Measurements from ENCODE around the gene SULT1C4.
A peak's percentile ranks its signal among the peaks of the same experiment; 100 is the strongest.
"Not testable (repeated sequence)": the region's sequence is repeated elsewhere in the genome, so short reads cannot be mapped to it uniquely, and the experiment has no call there.

Gene SULT1C4

GRCh38 chr2:108413711-108414095 lies 35.9 kb downstream of the SULT1C4 start:
- DNase-seq (ENCODE audit: low read depth, low spot score): no peak

DNA sequence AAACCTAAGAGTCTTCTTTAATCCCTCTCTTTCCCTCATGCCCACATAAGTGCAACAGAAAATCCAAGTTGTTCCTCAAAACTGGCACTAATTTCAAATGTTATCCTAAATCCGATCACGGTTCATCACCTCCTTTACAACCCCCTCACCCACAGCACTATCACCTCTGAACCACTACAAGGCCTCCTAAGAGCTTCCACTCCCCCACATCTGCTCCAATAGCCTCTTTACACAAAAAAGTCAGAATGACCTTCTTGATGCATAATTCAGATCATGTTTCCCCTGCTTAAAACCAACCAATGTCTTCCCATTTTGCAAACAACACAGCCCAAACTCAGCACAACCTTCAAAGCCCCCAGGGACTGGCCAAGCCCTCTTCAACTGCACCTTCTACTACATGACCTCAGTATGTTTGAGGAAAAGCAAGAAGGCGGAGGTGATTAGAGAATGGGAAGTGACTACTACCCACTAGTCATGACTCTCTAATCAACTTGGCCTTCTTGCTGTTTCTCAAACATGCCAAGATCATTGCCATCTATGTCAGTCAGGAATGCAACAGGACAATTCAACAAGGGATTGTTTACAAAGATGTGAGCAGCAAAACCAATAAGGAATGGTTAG lies 36.6 kb downstream of the SULT1C4 start:
- DNase-seq (ENCODE audit: low read depth, low spot score): no peak

DNA sequence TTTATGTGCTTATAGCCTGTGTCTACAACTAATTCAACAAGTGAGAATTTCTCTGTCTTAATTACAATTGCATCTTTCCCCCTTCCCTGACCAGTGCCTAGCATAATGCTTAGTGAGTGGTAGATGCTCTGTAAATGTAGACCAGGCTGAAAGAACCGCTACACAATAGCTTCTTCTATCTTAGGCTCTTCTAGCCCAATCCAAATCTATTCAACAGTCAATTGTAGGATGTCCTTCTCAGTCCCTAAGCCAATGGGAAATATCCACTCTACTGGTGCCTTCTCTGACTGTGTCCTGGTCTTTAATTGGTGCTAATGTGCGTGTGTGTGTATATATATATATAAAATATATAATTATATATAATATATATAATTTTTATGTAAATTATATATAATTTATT lies 37.2 kb downstream of the SULT1C4 start:
- no peak for DNase-seq (ENCODE audit: low read depth, low spot score)

DNA sequence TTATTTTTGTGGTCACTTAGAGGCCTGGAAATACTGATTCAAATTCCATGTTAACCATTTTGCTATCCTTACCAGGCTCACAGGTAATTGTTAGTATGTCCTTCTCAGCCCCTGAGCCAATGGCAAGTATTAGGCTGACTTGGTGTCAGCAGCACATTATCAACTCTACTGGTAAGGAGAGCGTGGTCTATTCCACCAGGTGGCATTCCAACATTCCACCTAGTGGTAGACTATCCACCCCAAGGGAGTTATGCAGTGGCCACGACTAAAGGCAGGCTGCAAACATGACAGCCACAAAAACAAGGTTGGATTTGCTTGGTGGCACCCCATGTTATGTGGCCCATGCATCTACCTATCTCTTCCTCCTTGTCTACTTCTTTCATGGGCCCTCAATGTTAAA lies 39.5 kb downstream of the SULT1C4 start:
- no peak for DNase-seq (ENCODE audit: low read depth, low spot score)

DNA sequence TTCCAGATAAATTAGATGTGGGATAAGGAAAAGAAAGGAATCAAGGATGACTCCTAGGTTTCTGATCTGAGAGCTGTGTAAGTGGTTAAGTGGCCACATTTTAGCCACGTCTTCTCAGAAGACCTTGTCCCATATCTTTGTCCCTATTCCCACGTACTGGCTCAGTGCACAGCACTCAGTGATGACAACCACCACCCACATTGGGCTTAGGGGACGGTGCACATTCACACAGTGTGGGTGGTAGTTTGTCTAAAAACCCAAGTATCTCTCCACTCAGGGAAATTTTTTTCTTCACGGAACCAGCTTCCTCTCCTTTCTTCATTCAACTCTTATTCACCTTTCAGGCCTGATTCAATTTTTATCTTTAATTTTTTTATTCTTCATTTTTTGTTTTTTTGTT lies 40.7 kb downstream of the SULT1C4 start:
- no peak for DNase-seq (ENCODE audit: low read depth, low spot score)

GRCh38 chr2:108423067-108423466 lies 45.3 kb downstream of the SULT1C4 start:
- DNase-seq (ENCODE audit: low read depth, low spot score): peak; percentile 12

DNA sequence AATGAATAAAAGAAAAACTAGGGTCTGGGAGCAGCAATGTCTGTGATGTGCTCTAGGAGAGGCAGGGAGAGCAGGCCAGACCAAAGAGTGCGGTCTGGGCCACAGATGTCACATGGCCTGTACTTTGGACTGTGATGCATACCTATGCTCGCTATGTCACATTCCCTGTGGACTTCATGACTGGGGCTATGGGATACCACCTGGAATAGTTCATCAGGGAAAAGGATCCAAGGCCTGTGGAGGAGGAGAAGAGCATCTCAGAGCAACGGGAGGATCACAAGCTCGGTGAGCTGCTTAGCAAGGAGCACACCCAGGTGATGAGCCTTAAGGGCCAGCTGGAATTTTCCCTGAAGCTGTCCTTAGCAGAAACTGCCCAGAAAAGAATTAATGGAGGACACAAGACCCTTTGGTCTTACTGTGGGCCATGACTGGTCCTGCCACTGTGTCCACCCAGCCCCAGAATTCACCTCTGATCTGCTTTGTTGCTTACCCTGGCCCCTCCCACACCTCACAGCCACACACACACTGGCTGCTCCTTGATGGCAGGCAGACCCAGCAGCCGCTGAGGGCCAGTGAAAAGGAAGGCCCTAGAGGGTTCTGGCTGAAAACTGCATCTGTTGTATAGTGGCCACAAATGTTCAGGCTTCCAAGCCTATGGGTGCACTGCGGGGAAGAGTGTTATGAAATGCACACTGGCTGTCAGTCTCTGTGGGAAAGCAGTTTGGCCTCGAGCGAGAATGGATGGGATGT lies 45.9 kb downstream of the SULT1C4 start:
- no peak for DNase-seq (ENCODE audit: low read depth, low spot score)

DNA sequence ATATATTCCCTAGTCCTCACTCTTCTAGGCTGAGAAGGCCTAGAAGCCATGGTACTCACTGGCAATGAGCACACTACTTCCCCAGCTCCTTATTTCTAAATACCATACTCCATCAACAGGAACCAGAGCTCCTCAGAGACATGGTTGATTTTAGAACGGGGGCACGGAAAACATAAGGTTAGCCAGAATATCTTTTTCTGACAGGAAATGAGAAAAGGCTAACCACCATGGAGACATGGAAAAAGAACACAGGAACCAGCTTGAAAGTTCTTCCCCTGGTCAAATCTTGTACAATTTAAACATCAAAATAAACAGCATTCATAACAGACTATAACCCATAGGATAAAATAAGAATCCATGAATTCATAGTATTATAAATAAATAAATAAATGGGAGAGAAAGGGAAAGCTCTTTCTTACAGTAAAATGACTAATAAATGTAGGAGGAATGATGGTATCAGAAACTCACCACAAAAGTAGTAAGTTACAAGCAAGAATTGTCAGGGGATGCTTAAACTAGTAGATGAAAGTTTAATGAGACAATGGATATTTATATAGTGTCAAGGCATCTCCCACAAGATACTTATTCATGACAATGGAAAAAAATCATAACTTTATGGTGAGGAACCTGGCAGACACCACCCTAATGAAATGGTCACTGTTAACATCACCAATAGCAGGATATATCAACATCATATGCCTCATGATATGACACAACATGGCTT lies 50.7 kb downstream of the SULT1C4 start:
- DNase-seq (ENCODE audit: low read depth, low spot score): no peak

DNA sequence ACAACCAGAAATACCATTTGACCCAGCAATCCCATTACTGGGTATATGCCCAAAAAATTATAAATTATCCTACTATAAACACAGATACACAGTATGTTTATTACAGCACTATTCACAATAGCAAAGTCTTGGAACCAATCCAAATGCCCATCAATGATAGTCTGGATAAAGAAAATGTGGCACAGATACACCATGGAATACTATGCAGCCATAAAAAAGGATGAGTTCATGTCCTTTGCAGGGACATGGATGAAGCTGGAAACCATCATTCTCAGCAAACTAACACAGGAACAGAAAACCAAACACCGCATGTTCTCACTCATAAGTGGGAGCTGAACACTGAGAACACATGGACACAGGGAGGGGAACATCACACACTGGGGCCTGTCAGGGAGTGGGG lies 57.8 kb downstream of the SULT1C4 start:
- DNase-seq (ENCODE audit: low read depth, low spot score): not testable (repeated sequence)

DNA sequence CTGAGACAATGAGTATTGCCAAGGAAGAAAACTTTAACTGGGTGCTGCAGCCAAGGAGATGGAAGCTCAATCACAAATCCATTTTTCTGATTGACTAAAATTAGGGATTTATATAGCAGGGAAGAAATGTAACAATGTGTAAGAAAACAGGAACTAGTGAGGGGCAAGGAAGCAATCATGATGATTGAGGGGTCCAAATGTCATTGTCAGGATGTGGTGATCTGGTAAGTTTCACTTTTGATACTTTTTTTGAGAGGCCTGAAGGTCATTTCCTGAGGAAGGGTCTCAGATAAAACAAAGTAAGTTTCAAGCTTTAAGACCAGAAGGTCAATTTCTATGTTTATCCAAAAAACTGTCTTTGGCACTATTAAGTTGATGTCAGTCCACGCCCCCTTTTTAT lies 59.2 kb downstream of the SULT1C4 start:
- DNase-seq (ENCODE audit: low read depth, low spot score): no peak

Measured in astrocyte of the hippocampus (primary cell).